ENCODE results near the gene TBX4. TPM values are rescaled to one million over a fixed set of nuclear protein-coding genes. Genes with fewer than 3 reads are reported as not detected.
"Not testable (repeated sequence)": the region's sequence is repeated elsewhere in the genome, so short reads cannot be mapped to it uniquely, and the experiment has no call there.

The TBX4 gene
- polyA plus RNA-seq, 1 donor = 12.9 TPM

GRCh38 chr17:61486135-61487120, 34.2 kb downstream of the TBX4 start:
- DNase-seq = no peak

GRCh38 chr17:61487161-61487988, 35.2 kb downstream of the TBX4 start:
- no peak for DNase-seq

GRCh38 chr17:61487989-61488595, 35.9 kb downstream of the TBX4 start:
- DNase-seq = no peak

GRCh38 chr17:61488878-61489718, 36.9 kb downstream of the TBX4 start:
- no peak for DNase-seq

DNA sequence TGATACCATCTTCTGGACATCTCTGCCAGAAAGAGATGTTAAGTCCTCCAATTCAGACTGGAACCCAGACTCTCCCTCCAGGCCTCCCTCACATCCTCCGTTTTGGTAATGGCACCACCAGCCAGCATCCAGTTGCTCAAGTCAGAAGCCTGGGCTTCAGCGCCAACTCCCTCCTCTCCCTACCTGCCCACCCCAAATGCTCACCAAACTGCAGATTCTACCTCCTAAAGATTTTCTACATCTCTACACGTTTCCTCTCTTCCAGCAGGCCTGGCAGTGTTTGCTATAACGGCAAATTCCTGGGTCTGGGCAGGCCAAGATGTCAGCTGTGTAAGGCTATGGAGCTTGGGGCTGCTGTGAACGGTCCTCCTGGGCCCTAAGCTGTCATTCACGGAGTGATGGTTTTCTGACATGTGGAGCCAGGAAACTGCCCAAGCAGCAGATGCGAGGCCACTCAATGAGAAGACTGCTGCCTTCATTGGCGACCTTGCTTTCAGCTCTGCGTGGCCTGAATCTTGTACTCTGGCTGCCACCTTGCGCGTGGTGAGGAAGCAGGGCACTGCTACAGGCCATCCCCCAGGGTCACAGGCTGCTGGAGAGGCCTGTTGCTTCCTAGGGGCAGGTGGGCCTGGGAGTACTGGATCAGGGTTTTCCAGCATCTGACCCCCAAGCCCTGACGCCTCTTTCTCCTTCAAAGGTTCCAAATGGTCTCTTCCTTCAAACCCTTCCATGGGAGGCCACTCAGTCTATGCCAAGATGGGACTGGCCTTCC, 37.7 kb downstream of the TBX4 start:
- DNase-seq = no peak

DNA sequence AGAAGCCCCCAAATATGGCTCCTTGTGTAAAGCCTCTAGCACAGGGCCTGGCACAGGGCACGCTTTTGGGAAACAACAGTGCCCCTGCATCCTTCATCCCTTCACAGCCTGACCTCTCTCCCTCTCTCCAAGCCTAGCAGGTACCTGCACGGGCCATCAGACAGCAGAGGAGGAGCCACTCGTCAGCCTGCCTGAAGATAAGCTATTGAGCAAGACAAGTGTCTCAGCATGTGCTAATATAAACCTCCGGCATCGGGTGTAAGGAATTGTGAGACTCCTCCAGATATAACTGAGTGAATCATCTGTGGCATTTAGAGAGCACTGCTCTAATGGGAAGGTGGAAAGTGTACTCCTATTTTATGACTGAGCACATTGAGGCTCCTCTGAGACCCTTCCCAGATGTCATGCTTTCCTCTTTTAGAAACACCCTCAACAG, 38.3 kb downstream of the TBX4 start:
- DNase-seq = no peak

DNA sequence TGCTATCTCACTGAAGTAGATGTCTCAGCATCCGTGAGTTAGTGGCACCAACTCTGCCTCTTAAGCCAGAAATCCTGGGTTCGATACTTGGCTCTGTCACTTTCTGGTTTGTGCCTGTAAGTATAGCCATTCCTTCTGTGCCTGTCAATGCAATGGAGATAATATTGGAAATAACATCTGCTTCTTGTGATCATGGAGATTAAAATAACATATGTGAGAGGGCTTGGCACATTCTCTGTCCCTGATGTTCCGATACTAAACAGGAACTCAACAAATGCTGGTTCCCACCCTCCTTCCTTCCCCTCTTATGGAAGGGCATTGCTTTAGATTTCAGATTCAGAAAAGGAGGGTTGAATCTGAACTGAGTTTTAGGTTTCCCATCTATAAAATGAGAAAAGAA, 39.8 kb downstream of the TBX4 start:
- no peak for DNase-seq

- DNase-seq = no peak
Observed at GRCh38 chr17:61492759-61493526, 40.7 kb downstream of the TBX4 start.

DNA sequence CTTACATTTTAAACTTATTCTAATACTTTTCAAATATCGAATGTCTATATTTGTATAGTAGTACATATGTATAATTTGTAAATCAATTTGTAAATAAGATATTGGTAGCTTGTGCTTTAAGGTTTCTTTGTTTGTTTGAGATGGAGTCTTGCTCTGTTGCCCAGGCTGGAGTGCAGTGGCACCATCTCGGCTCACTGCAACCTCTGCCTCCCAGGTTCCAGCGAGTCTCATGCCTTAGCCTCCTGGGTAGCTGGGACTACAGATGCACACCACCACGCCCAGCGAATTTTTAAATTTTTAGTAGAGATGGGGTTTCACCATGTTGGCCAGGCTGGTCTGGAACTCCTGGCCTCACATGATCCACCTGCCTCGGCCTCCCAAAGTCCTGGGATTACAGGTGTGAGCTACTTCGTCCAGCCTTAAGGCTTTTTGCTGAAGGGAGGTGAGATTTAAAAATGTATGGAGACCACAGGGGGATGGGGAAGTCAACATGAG, 41.7 kb downstream of the TBX4 start:
- not testable (repeated sequence) for DNase-seq

GRCh38 chr17:61494325-61495160, 42.3 kb downstream of the TBX4 start:
- no peak for DNase-seq

GRCh38 chr17:61495161-61495857, 43.1 kb downstream of the TBX4 start:
- peak; percentile 29 for DNase-seq

DNA sequence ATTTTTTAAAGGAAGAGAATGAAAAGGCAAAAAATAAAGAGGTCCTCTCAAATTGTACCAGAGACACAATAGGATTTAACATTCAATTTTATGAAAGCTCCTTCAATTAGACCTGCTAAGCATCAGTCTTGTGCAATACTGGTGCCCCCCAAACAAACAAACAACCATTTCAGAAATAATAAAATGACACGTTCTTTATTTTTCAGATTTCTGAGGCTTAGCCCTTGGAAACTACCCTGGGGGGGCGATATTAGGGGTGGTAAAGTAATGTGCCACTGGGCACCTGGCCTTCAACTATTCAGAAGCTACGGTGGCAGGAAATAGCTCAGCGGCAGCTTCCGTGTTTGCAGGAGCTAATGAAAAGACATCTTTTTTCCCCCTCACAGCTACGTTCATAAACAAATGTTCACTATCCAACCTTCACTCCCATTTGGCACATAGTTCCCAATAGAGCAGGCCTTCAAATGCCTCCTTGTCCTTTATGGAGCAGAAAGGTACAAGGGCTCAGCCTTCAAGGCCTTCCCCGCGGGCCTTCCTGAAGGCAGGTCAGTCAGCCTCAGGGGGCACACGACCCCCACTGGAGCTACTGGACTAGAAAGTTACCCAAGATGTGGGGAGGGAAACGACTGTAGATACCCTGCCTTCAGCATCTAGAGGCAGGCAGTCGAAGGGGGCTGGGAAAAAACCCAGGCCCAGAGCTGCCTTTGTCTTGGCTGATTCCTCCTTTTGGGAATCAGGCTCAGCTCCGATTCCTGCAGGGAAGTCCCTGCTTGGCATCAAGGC, 44.1 kb downstream of the TBX4 start:
- no peak for DNase-seq

DNA sequence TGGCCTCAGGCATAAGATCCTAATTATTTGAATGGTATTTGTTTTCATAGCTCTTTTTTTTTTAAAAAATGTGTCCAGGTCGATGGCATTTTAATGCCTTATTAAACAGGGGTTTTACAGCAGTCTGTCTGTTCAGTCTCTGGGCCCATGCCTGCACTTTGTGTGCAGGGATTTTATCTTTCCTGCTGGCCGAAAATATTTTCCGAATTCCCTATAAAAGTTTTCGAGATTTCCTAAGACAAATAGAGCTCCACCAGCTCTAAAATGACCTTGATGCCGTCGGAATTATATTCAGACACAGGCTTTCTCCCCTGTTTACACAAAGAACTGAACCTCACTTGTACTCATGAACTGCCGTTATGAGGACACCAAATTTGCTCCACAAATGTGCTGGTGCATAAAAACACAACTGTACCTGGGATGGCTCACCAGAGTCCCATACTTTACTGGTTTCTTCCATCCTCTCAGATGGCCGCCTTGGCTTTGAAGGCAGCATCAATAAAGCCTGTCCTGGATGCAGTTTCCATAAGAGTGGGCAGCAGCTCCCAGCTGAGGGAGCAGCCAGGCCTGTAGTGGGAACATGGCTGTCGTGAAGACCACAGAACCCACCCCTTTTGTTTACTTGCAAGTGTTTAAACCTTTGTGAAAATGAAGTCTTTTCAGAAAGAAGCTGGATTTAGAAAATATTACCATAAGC, 44.9 kb downstream of the TBX4 start:
- DNase-seq = no peak

- DNase-seq = no peak
Observed at GRCh38 chr17:61498042-61498994, 46.1 kb downstream of the TBX4 start.

DNA sequence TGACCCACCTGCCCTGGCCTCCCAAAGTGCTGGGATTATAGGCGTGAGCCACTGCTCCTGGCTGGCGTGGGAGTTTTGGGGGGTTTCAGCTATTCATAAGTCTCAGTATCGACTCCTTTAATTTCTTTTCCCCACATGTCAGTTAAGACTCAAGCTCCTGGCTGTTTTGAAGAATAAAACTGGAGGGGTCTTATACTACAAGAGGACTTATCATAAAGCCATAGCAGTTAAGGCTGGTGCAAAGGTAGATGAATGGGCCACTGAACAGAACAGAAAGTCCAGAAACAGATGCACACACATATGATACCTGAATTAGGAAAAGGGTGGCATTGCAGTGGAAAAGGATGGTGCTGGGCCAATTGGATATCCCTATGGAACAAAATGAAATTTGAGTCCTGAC, 47.4 kb downstream of the TBX4 start:
- DNase-seq = no peak

- no peak for DNase-seq
Observed at GRCh38 chr17:61500287-61500686, 48.1 kb downstream of the TBX4 start.
